GM12892 (cell line): ENCODE measurements around the gene FANCC.

Experiments
- POLR2AphosphoS5 ChIP-seq: IDR thresholded peaks from 2 replicates; pipeline ENCODE4 v1.6.1; 2011; ENCODE audit warnings: low read depth, low read length, control low read depth
- TAF1 ChIP-seq: IDR thresholded peaks from 2 replicates; pipeline ENCODE4 v1.6.1; 2011; ENCODE audit warnings: low read depth, mild to moderate bottlenecking, control low read depth, low read length, borderline replicate concordance

DNA sequence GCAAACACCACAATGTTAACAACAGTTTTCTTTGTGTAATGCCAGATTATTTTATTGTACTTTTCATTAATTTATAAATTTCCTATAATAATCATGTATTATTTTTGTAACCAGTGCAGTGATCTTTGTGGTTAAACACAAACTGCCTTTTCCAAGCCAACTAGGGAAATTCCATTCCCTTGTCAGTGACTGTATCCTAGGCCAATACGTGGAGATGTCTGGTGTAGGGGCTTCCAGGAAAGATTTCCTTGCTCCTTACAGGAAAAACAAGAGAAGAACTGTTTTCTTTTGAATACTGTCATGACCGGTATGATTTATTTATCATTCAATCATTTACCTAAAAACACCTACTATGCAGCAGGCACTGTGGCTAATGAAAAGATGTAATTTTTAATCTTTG, 31.4 kb downstream of the FANCC start:
- TF ChIP-seq TAF1 (no peak), POLR2AphosphoS5 (no peak)
